GM21528 (cell line): Measurements from ENCODE around the gene HK3.

Source experiments
- ATAC-seq: cut with Tn5 transposase; IDR thresholded peaks from one replicate; pipeline ENCODE4 v1.9.1; 2021; ENCODE audit warnings: mild to moderate bottlenecking, moderate library complexity; ENCODE audit not compliant: unreplicated experiment, low FRiP score

HK3 gene

DNA sequence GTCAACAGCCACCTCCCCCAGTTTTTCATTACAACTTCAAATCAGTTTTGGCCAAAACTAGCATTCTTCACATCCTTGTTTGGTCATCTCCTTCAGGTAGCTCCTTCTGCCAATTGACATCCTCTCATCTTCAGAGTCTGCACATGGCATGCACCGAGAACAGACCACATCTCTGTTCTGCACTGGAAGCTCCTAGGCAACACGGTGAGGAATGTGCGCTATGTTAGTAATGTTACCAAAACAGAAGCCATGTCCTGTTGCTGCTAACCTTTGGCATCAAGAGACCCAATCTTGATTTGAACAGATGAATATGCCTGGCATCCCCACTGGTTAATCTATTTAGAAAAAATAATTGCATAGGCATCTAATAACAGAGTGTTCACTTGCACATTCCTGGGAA, 5.1 kb upstream of the HK3 start:
- no peak for ATAC-seq

DNA sequence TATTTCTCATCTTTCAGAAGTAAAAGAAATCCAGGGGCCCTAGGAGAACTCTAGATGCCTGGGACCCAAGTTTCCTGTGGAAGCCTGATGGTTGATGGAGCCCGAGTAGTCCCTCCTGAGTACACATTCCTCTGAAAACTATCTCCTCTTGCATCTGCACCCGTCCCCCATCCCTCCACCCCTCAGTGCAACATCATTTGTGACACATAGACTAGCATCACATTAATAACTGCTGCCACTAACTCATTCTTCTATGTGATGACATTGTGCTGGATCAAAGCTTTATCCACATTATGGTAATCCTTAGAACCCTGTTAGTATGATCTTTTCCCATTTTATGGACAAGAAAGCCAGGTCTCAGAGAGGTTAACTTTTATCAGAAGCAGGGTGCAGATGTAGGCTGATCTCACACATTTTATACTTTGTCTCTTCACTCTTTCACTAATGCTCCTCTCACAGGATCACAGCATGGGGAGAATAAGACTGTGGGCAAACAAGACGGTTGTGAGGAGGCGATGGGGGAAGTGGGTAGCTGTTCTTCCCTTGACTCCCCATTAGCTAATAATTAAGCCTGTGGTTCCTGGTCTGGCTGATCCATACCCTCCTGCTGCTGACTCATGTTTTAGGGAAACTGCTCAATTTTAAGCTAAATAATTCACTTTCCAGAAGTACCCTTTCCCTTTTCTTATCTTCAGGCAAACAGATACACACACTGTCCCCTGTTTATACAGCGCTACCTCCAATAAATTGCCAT, 3.9 kb upstream of the HK3 start:
- ATAC-seq = no peak

DNA sequence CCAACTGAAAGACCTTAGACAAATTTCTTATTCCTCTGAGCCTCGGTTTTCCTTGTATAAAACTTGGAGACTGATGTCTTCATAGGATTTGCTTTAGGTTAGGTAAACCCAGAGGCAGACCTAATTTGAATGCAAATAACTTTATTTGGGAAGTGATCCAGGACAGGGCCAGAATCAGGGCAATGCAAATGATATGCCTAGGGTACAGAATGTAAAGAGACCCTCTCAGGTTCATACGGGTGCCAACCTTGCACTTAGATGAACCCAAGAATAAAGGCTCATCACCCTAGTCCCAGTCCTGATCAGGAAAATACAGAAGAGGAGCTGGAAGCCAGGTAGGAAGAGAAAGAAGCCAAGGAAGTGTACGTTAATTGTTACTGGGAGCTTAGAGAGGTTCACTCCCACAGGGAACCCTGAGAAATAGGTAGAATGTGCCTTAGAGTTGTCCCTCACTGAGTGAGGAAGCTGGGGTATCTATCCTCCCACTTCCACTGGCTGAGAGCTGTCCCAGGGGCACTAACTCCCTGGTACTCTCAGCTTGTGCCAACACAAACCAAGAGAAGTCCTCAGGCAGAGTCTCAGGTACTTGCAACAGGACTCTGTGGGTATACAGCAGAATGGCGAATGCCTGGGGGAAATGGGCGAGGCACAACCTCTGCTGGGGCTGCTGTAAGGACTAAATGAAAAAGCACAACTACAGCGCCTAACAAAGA, 3.1 kb upstream of the HK3 start:
- ATAC-seq = no peak

DNA sequence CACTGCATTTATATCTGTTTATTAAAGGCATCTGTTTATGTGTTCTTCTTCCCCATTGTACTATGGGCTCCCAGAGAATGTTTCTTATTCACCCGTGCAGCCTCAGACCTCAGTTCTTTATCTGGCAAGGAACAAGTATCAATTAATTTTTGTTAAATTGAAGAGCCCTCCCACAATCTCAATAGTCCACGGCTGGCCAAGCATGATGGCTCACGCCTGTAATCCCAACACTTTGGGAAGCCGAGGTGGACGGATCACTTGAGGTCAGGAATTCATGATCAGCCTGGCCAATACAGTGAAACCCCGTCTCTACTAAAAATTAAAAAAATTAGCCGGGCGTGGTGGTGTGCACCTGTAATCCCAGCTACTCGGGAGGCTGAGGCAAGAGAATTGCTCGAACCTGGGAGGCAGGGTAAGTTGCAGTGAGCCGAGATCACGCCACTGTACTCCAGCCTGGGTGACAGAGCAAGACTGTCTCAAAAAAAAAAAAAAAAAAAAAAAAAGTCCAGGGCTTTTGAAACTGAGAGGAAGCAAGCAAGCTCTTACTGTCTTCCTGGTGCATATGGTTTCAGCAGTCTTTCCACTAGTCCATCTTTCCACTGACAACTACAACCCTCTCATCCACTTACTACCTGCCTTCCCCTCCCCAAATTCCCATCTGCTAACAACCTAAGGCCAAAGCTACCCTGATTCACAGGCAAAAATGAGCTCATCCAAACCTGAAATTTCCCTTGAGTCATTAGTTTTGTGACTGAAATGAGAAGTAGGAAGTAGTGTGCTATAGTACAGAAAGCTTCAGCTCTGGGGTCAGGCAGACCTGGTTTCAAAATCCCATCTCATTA, 2.3 kb upstream of the HK3 start:
- ATAC-seq = no peak

DNA sequence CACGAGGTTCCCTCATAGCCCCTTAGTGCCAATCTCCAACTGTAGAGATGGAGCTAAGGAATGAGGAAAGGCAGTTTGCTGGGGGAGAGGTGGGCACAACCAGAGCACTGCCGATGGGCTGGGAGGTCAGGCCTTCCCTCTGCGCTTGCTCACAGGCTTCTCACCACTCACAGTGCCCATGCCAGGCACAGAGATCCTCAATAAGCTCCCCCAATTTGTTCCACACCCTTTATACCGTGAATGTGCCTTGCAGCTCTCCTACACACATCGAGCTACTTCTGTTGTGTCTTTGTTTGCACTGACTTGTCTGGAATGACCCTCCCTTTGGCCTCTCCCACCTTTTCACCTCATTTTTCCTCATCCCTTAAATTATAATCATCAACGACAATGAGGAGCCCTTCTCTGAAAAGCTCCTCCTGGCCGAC, 1.6 kb upstream of the HK3 start:
- no peak for ATAC-seq

DNA sequence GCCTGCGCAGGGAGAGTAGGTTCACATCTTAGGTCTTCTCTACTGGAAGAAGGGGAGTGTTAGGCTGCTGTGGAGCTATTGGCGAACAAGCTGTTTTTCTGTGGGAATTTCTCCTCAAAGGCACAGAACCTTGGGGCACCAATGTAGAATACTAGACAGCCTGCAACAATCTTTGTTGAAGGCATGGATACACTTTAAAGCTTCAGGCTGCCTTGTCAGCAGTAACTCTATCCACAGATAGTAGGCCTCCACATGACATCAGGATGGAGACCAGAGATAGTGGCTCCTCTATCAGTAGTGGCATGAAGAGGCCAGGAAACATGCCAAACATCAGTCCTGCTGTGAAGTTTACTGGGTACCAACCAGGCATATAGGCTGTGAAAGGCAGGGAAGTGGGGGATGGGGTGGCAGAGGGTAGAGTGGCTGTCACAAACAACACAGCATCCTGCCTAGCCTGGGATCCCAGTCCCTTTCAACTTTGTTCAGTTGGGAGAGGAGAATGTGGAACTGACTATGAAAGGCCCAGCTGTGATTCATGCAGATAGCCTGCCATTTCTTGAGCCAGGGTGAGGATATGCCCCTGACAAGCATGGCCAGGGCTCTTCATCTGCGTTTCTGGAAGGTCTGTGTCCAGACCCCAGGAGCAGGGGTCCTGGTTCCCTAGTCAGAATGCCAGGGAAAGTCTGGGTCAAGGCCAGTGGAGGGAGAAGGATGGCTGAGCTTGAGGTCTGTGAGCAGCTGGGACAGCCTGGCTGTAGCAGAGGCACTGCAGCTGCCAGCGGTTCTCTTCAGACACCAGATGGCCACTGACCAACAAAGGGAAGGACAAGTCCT, 1.0 kb upstream of the HK3 start:
- no peak for ATAC-seq

DNA sequence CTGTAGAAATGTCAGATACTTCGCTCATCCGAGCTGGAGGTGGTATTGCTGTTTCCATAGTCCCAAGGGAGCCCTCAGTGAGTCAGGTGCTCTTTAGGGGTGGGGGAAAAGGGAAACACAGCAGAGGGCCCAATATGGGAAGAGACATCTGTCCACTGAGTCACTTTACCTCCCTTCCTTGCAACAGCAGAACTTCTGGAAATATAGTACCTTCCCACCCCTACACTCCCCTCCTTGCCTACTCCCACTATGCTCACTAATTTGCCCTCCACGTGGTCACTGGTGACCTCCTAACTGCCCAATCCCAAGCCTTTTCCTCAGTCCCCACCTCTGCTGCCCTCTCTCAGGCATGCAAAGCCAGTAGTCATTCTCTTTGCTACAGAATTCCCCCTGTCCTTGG, 1.9 kb downstream of the HK3 start:
- ATAC-seq = no peak

DNA sequence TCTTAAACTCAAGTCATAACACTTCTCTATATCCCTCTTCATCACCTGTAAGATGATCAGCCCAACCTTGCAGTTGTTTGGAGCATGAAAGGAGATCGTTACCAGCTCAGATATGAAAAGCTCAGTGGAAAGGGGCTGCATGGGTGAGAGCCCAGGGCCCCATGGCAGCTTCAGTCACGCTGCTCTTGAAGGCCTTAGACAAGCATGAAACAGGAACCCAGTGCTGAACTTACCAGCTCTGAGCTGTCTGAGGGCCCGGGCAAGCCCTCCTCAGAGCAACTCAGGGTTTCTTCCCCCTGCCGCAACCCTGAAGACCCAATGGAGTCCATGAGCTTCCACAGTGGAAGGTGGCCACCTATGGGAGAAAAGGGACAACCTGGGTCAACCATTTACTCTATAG, 3.3 kb downstream of the HK3 start:
- no peak for ATAC-seq

DNA sequence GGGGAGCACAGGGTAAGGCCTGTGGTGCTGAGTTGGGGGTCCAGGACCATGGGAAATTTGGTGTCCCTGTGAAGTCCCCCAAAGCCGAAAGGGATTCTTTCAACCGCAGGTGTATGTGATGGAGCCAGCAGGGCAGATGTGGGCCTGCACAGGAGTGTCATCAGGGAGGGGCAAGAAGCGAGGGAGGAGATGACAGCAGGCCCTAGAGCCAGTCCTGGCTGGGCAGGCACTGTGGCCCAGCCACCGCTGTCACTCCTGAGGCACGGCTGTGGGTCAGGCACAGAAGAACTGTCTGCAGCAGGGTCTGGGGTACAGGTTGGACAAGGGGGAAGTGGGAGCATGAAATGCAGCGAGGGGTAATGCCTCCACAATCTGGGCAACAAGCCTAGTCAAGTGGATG, 4.8 kb downstream of the HK3 start:
- no peak for ATAC-seq

DNA sequence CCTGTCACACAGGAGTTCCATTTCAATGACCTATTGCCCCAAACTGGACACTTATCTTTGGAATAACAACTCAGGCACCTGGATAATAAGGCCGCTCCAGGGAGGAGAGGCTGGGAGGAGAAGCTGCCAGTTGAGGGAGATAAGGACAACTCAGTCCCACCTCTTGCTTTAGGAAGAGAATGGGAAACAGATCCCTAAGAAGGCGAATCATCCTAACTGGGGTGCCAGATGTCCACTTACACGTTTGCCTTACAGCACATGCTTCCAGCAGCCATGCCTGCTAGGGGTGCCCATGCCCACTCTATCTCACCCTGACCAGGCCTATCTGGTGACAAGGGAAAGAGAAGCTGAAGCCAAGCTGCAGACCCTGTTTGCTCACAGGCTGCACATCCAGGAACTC, 6.5 kb downstream of the HK3 start:
- no peak for ATAC-seq

DNA sequence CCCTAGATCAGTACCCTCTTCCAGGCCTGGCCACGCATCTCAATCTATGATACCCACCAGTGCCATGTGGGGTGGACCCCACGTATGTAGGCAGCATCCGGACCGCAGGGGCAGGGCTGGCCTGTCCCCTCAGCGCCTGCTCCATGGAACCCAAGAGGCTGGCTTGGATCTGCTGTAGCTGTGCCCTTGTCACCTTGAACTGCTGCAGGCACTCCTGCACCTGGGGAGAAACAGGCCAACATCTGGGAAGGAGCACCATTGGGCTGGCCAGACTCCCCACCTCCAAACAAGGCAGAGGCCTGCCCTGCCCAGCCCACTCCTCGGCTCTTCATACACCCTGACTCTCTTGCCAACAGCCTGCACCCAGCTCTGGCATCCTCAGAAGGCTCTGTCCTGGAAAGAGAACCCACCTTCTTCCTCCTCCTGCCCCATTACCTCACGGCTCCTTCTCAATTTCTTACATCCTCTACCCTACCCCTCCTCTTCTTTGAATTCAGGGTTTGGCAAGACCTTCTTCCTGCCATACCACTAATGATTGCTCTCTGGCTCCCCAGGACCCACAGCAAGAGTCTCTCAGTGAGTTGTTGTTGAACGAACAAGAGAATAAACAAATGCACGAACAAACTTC, 7.7 kb downstream of the HK3 start:
- no peak for ATAC-seq

DNA sequence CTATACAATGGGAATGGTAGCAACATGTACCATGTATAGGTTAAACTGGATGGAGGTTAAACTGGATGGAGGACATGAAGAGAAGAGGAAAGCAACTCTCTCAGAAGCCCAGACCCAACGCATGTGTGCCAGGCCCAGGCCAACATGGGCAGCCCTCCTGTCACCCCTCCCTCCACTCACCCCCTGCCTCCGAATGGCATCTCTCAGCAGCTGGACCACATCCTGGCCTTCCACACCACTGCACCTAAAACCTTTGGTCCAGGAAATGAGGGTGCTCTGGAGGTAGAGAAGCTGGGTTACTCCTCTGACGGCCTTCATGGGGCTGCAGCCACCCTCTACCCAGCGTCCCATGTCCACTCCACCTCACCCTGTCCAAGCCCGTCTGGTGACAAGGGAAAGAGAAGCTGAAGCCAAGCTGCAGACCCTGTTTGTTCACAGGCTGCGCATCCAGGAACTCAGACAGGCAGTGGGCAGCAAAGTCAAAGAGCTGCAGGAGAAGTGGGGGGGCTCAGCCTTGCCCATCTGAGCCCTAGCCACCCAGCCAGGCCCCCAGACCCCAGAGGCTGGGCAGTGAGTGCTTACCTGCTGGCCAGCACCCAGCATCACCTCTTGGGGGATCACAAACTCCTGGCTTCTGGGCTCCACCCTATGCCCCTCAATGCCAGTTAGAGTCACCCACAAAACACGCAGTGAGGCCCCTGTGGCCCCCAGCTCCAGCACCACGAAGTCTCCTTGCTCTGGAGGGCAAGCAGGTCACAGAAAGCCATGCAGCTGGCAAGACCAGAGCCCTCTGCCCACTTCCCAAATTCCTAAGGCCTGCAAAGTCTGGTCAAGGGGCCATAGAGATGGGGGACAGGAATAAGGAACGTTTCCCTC, 8.5 kb downstream of the HK3 start:
- ATAC-seq = no peak

DNA sequence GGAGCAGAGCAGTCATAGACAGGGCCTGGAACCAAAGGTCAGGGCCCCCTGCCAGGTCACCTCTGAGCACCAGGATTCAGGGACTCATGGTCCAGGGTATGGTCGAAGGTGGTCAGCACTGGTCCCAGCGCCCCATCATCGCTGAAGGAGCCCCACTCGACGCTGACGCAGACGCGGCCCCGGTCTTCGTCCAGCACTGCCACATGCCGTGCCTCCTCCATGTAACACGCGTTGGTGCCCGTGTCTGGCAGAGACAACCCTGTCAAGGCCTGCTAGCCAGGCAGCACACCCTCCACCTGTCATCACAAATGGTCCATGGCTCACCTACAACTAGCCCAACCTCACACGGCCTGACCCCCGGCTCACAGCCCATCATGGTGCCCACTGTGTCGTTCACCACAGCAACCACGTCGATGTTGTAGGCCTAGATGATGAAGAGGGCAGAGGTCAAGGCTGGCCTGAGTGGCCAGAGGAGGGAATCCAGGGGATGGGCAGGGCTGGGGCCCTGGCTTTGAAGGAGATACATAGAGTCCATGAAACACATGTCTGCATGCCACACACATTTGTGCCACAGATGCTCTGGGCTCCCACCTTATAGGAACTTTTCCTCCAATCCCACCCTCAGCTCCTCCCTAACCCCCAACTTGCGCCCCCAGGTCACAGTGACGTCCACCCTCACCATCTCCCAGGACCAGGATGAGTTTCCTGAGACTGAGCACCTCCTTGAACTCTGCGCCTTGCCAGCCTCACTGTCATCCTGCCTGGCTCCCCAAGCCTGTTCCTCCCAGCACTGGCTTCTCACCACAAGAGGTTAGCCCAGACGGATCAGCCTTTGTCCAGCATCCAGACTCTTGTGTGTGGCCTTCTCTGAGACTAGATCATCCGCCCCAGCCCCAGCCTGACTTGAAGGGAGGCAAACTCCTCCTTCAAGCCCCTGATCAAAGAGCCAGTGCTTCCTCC, 9.5 kb downstream of the HK3 start:
- no peak for ATAC-seq

DNA sequence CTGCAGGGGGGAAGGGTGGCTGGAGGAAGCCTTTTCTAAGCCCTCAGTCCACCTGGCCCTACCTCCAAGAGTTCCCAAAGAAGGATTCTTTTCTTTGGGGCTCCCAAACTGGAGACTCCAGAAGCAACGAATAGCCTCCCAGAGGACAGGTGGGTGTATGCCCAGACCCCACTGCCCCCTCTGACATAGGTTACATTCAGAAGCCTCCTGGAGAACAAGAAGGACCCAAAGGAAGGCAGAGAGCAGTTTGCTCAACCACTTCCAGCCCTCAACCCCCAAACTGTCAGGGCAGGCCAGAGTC, 10.3 kb downstream of the HK3 start:
- no peak for ATAC-seq

DNA sequence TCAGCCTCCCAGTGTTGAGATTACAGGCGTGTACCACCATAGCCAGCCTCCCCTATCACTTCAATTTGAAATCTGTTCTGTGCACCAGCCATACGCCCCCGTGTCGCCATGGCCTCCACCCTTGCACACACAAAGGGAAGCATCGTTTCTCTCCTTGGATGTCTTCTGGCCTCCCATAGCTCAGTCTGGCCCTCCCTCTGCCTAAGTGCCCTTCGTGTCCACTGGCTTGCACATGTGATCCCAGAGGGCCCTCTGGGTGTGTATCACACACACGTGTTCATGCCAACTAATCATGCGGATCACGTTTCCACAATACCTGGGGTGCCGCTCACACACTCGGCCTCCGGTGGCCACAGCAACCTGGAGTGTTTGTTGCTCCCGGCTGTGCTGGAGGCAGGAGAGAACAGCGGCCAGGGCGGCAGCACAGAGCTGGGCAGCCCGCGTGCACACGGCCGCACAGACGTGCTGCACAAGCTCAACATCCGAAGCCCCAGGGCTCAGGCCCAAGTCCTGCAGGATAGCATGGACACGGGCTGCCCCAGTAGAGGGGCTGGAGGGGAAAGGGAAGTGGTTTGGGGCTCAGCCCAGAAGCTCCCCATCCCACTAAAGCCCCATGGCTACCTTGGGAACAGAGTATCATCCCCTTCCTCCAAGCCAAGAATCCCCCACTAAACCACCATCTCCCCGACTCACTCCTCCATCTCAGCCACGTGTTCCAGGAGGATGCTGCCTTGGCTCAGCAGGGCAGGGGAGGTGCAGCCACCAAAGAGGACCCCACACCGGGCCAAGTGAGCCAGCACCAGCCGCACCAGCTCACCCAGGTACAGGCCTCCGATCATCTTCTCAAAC, 10.9 kb downstream of the HK3 start:
- ATAC-seq = no peak

DNA sequence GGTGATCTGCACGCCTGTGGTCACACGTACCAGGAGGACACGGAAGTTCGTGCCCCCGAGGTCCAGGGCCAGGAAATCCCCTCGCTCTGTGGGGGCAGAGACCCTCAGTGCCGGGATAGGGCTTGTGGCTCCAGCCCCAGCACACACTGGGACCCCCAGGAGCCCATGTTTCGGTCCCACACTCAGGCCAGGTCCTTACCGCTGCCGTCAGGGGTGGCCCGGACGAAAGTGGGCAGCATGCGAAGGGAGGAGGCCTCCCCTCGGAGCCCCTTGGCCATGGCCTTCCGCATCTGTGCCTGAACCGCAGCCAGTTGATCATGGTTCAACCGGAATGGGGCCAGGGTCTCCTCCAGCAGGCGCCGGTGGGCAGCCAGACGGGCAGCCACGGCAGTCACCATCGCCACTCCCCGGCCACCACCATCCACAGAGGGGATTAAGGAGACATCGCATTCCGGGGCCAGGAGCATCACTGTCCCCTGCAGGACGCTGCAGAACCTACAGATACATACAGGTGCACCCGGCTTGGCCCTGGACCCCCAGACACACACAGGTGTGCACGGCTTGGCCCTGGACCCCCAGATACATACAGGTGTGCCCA, 11.8 kb downstream of the HK3 start:
- ATAC-seq = no peak
